SK-N-SH (cell line): ENCODE data around the gene NFILZ. TPM values are rescaled to one million over a fixed set of nuclear protein-coding genes. Genes with fewer than 3 reads are reported as not detected.

Experiments
- CTCF ChIA-PET: fragments of 300-600, 350-600 bp; formaldehyde crosslinking; extraction: SDS; loops from one replicate; lab custom pipeline; 2021; lab: Yijun Ruan, JAX
- POLR2A ChIA-PET: fragments of 350-600 bp; sonication (Branson Sonifier 250); formaldehyde crosslinking; extraction: SDS; loops from one replicate; lab custom pipeline; 2020; ENCODE audit warnings: antibody characterized with exemption, inconsistent platforms; lab: Yijun Ruan, JAX
- DNase-seq: peaks from one replicate; pipeline ENCODE4 v3.0.0; 2012
- H2AFZ ChIP-seq: fragments of 200-600 bp; sonication (generic); 2 replicates; pipeline ENCODE4 v1.8.1; 2016; ENCODE audit warnings: antibody characterized with exemption, mild to moderate bottlenecking, low read depth
- H3F3A ChIP-seq: fragments of 200-600 bp; sonication (generic); replicated peaks from 2 replicates; pipeline ENCODE3; 2016; ENCODE audit warnings: antibody characterized with exemption, mild to moderate bottlenecking; ENCODE audit not compliant: insufficient read depth
- H3K27ac ChIP-seq, 2 experiments: fragments of 200-500 bp in 1 of 2; fragments of 200-600 bp in 1 of 2; sonication (Bioruptor generic) in 1 of 2; sonication (generic), shearing (Covaris generic) in 1 of 2; 2 replicates each; pipeline versions ENCODE4 v1.5.1 to v1.6.1; 2014 to 2016; ENCODE audit warnings: low read depth in 2 of 2, inconsistent platforms in 1 of 2, low read length in 1 of 2, mild to moderate bottlenecking in 1 of 2, mixed read lengths in 1 of 2
- H3K27me3 ChIP-seq: fragments of 200-600 bp; sonication (generic), shearing (Covaris generic); 2 replicates; pipeline ENCODE4 v1.6.1; 2016; ENCODE audit warnings: mixed run types; ENCODE audit not compliant: insufficient read depth
- H3K36me3 ChIP-seq, 2 experiments: fragments of 200-500 bp in 1 of 2; fragments of 200-600 bp in 1 of 2; sonication (Bioruptor generic) in 1 of 2; sonication (generic) in 1 of 2; replicated peaks in 1 of 2; 2 replicates each; pipeline versions ENCODE3 to v1.5.1; 2014 to 2016; ENCODE audit warnings: low read length in 1 of 2, mild to moderate bottlenecking in 1 of 2; ENCODE audit not compliant: insufficient read depth in 2 of 2, control insufficient read depth in 1 of 2
- H3K4me1 ChIP-seq, 2 experiments: fragments of 200-500 bp in 1 of 2; fragments of 200-600 bp in 1 of 2; sonication (Bioruptor generic) in 1 of 2; sonication (generic), shearing (Covaris generic) in 1 of 2; 2 replicates each; pipeline versions ENCODE4 v1.5.1 to v1.6.1; 2014 to 2016; ENCODE audit warnings: low read depth in 1 of 2, low read length in 1 of 2, mixed run types in 1 of 2; ENCODE audit not compliant: insufficient read depth in 2 of 2, control insufficient read depth in 1 of 2
- H3K4me2 ChIP-seq: fragments of 200-600 bp; sonication (generic), shearing (Covaris generic); 2 replicates; pipeline ENCODE4 v1.6.1; 2017; ENCODE audit warnings: mixed run types
- H3K4me3 ChIP-seq, 2 experiments: fragments of 200-500 bp in 1 of 2; fragments of 200-600 bp in 1 of 2; sonication (Bioruptor generic) in 1 of 2; sonication (generic), shearing (Covaris generic) in 1 of 2; 2 replicates each; pipeline versions ENCODE4 v1.5.1 to v1.8.1; 2014 to 2016; ENCODE audit warnings: low read depth in 2 of 2, inconsistent platforms in 1 of 2, low read length in 1 of 2, mild to moderate bottlenecking in 1 of 2, mixed read lengths in 1 of 2, moderate library complexity in 1 of 2
- H3K79me2 ChIP-seq: fragments of 200-600 bp; sonication (generic); 2 replicates; pipeline ENCODE4 v1.8.1; 2017; ENCODE audit warnings: mild to moderate bottlenecking; ENCODE audit not compliant: insufficient read depth
- H3K9ac ChIP-seq: fragments of 200-600 bp; sonication (generic); 2 replicates; pipeline ENCODE4 v1.6.1; 2017; ENCODE audit warnings: mixed run types
- H3K9me2 ChIP-seq: fragments of 200-600 bp; sonication (generic); 2 replicates; pipeline ENCODE4 v1.6.1; 2017; ENCODE audit warnings: mixed run types
- H3K9me3 ChIP-seq: fragments of 200-600 bp; sonication (generic); 2 replicates; pipeline ENCODE4 v1.6.1; 2017; ENCODE audit warnings: mixed run types, mild to moderate bottlenecking, moderate library complexity
- H4K20me1 ChIP-seq: fragments of 200-600 bp; sonication (generic); 2 replicates; pipeline ENCODE4 v1.6.1; 2017; ENCODE audit warnings: mild to moderate bottlenecking, mixed run types; ENCODE audit not compliant: insufficient read depth
- CTCF ChIP-seq: fragments of 200-600 bp; sonication (generic); IDR thresholded peaks from 2 replicates; pipeline ENCODE4 v1.6.1; 2017; ENCODE audit warnings: antibody characterized with exemption, mild to moderate bottlenecking, moderate library complexity
- EP300 ChIP-seq, 2 experiments: IDR thresholded peaks; 2 replicates each; pipeline versions ENCODE4 v1.4.0 to v1.6.1; 2012; ENCODE audit warnings: borderline replicate concordance in 1 of 2, low read depth in 1 of 2, low read length in 1 of 2
- EZH2phosphoT487 ChIP-seq: fragments of 200-600 bp; sonication (generic); IDR thresholded peaks from 2 replicates; pipeline ENCODE4 v1.6.1; 2017; ENCODE audit warnings: low read depth, mixed run types, mild to moderate bottlenecking, antibody characterized with exemption, moderate library complexity, borderline replicate concordance
- FOXJ3 ChIP-seq: sonication (generic); formaldehyde crosslinking; IDR thresholded peaks from 2 replicates; pipeline ENCODE4 v1.5.1; 2020; ENCODE audit warnings: mild to moderate bottlenecking, missing genetic modification reagents
- JUND ChIP-seq: IDR thresholded peaks from 2 replicates; pipeline ENCODE4 v1.4.0; 2012
- MEF2A ChIP-seq: IDR thresholded peaks from 2 replicates; pipeline ENCODE4 v1.4.0; 2012; ENCODE audit warnings: low read depth, borderline replicate concordance
- MXI1 ChIP-seq: IDR thresholded peaks from 2 replicates; pipeline ENCODE4 v1.6.1; 2012; ENCODE audit warnings: mild to moderate bottlenecking, low read depth, low read length, improper control_type of control experiment
- PBX3 ChIP-seq: IDR thresholded peaks from 2 replicates; pipeline ENCODE4; 2012
- RAD21 ChIP-seq: IDR thresholded peaks from 2 replicates; pipeline ENCODE4 v1.6.1; 2012; ENCODE audit warnings: mild to moderate bottlenecking, low read length
- REST ChIP-seq: IDR thresholded peaks from 2 replicates; pipeline ENCODE4 v1.6.1; 2012; ENCODE audit warnings: mild to moderate bottlenecking, low read depth, low read length, moderate library complexity
- RFX5 ChIP-seq: IDR thresholded peaks from 2 replicates; pipeline ENCODE4 v1.6.1; 2012; ENCODE audit warnings: mild to moderate bottlenecking, improper control_type of control experiment, low read length
- SIN3A ChIP-seq: IDR thresholded peaks from 2 replicates; pipeline ENCODE4 v1.6.1; 2012; ENCODE audit warnings: low read depth, mild to moderate bottlenecking, low read length, moderate library complexity, borderline replicate concordance
- SMC3 ChIP-seq: IDR thresholded peaks from 2 replicates; pipeline ENCODE4 v1.6.1; 2012; ENCODE audit warnings: low read depth, low read length, improper control_type of control experiment
- TEAD4 ChIP-seq: IDR thresholded peaks from 2 replicates; pipeline ENCODE4 v1.4.0; 2012; ENCODE audit warnings: mild to moderate bottlenecking, borderline replicate concordance; ENCODE audit not compliant: insufficient read depth
- USF1 ChIP-seq: IDR thresholded peaks from 2 replicates; pipeline ENCODE4 v1.4.0; 2012; ENCODE audit warnings: low read depth, borderline replicate concordance
- USF2 ChIP-seq: fragments of 150-350 bp; IDR thresholded peaks from 2 replicates; pipeline ENCODE4 v1.6.1; 2017; ENCODE audit warnings: antibody characterized with exemption, low read length, low read depth, borderline replicate concordance
- ZBTB33 ChIP-seq: IDR thresholded peaks from 2 replicates; pipeline ENCODE4 v1.4.0; 2012; ENCODE audit warnings: low read depth, borderline replicate concordance
- WGBS: methylation state at CpG from one replicate; pipeline ENCODE4 v1.1.6; 2017; ENCODE audit warnings: low lambda C conversion rate; 5-methylcytosine and 5-hydroxymethylcytosine counted together
- polyA plus RNA-seq, 3 experiments: library from polyadenylated mRNA; depleted of rRNA; stranded (reverse); fragments of >200 nt; gene quantifications; 2 replicates each; pipeline ENCODE4 v1.2.3, GENCODE V29; 2012

NFILZ gene
- polyA plus RNA-seq, 1 of the 3 experiments (the other 2 are of a cell fraction): not detected

GRCh38 chr19:8657869-8658268 lies 27.4 kb downstream of the NFILZ start:
- no peak for DNase-seq
- H3K79me2 ChIP-seq: no peaks in the 10 kb centered on the region
- H3F3A ChIP-seq: no peaks in the 10 kb centered on the region
- ChIA-PET POLR2A (no interaction called here), CTCF (interaction anchor here (0.6 kb wide), 1 partner anchor 22 kb away, joined by 3 read pairs; no protein-coding TSS in a partner anchor)
- no peak for TF ChIP-seq SMC3
- no peak for TF ChIP-seq SIN3A
- TF ChIP-seq MEF2A: no peak
- H3K9ac ChIP-seq: no peak overlapping the region
- 13% methylated on average over 3 of the region's 5 CpGs for whole genome bisulfite sequencing
- H3K27me3 ChIP-seq: peaks cover 72% of the 10 kb centered on the region
- no peak overlapping the region for H3K4me2 ChIP-seq
- no peaks in the 10 kb centered on the region for H3K9me3 ChIP-seq
- no peaks in the 10 kb centered on the region for H3K9me2 ChIP-seq
- no peaks in the 10 kb centered on the region for H4K20me1 ChIP-seq
- H3K4me1 ChIP-seq: no peaks in the 10 kb centered on the region; a peak in 1 of 4 replicates
- no peak overlapping the region for H2AFZ ChIP-seq
- H3K27ac ChIP-seq: no peak overlapping the region
- no peaks in the 10 kb centered on the region for H3K36me3 ChIP-seq
- H3K4me3 ChIP-seq: no peak overlapping the region

GRCh38 chr19:8659905-8660304 lies 29.5 kb downstream of the NFILZ start:
- H3K79me2 ChIP-seq: no peaks in the 10 kb centered on the region
- 0% methylated on average over 2 of the region's 7 CpGs for WGBS
- TF ChIP-seq RFX5 (no peak), REST (no peak), EP300 (IDR thresholded peaks at IDR 0.05; ENCODE audit: borderline replicate concordance in 1 of 2, low read depth in 1 of 2, low read length in 1 of 2) (no peak), EZH2phosphoT487 (no peak), JUND (no peak), MXI1 (no peak), SMC3 (no peak), FOXJ3 (no peak), RAD21 (no peak), CTCF (no peak), USF1 (no peak), TEAD4 (no peak), ZBTB33 (no peak), USF2 (no peak), PBX3 (no peak)

More at GRCh38 chr19:8659905-8660304, 29.5 kb downstream of the NFILZ start:
- H3K4me2 ChIP-seq: no peak overlapping the region
- H3K9me3 ChIP-seq: no peaks in the 10 kb centered on the region
- CTCF ChIA-PET: no interaction called here
- H3K27me3 ChIP-seq: peaks cover 69% of the 10 kb centered on the region
- H3K27ac ChIP-seq: no peak overlapping the region
- no peaks in the 10 kb centered on the region for H3K9me2 ChIP-seq
- POLR2A ChIA-PET: no interaction called here
- no peak overlapping the region for H3K9ac ChIP-seq
- H2AFZ ChIP-seq: no peak overlapping the region
- H4K20me1 ChIP-seq: no peaks in the 10 kb centered on the region
- no peak overlapping the region for H3K4me3 ChIP-seq
- no peak for DNase-seq
- no peaks in the 10 kb centered on the region for H3F3A ChIP-seq
- no peaks in the 10 kb centered on the region for H3K4me1 ChIP-seq
- no peaks in the 10 kb centered on the region for H3K36me3 ChIP-seq
